K562 (cell line): Measurements from ENCODE around the gene SETMAR. TPM values are rescaled to one million over a fixed set of nuclear protein-coding genes. Genes with fewer than 3 reads are reported as not detected.

ENCODE experiments used
- HBP1 ChIP-seq: fragments of 450-650 bp; formaldehyde crosslinking; IDR thresholded peaks from 2 replicates; pipeline ENCODE4 v1.4.0; 2022; ENCODE audit warnings: missing genetic modification characterization
- HDGF ChIP-seq: fragments of 450-650 bp; IDR thresholded peaks from 2 replicates; pipeline ENCODE4 v1.6.1; 2016
- MAFK ChIP-seq: IDR thresholded peaks from 2 replicates; pipeline ENCODE4 v1.6.1; 2011; ENCODE audit warnings: low read length, improper control_type of control experiment
- NCOR1 ChIP-seq: fragments of 450-650 bp; IDR thresholded peaks from 2 replicates; pipeline ENCODE4 v1.6.1; 2016; ENCODE audit warnings: mild to moderate bottlenecking, moderate library complexity
- NFIX ChIP-seq: fragments of 250-450 bp; sonication (Bioruptor Pico); IDR thresholded peaks from 2 replicates; pipeline ENCODE4 v1.4.0; 2020; ENCODE audit warnings: low read depth, mild to moderate bottlenecking, moderate library complexity
- POLR3A ChIP-seq: IDR thresholded peaks from 2 replicates; pipeline ENCODE4 v1.6.1; 2011; ENCODE audit warnings: borderline replicate concordance, mild to moderate bottlenecking, moderate library complexity; ENCODE audit not compliant: insufficient read length, insufficient read depth; ENCODE audit errors: extremely low read depth
- SNIP1 ChIP-seq: fragments of 450-650 bp; IDR thresholded peaks from 2 replicates; pipeline ENCODE4 v1.7.1; 2017; ENCODE audit warnings: low read depth, mild to moderate bottlenecking
- XRCC3 ChIP-seq: fragments of 450-650 bp; IDR thresholded peaks from 2 replicates; pipeline ENCODE4 v1.6.1; 2017; ENCODE audit warnings: mild to moderate bottlenecking, moderate library complexity
- ZNF3 ChIP-seq: fragments of 250-450 bp; sonication (Bioruptor Pico); IDR thresholded peaks from 2 replicates; pipeline ENCODE4 v1.5.0; 2021; ENCODE audit warnings: mild to moderate bottlenecking, moderate library complexity
- ZNF449 ChIP-seq: fragments of 250-450 bp; sonication (Bioruptor Pico); IDR thresholded peaks from 2 replicates; pipeline ENCODE4 v1.8.0; 2022; ENCODE audit warnings: moderate library complexity, mild to moderate bottlenecking, inconsistent platforms
- ZNF584 ChIP-seq: fragments of 200-800 bp; sonication (Bioruptor generic); IDR thresholded peaks from 2 replicates; pipeline ENCODE4 v1.6.1; 2016; ENCODE audit warnings: low read depth, mild to moderate bottlenecking, missing genetic modification characterization, missing compliant biosample characterization
- polyA plus RNA-seq, 8 experiments: library from polyadenylated mRNA; depleted of rRNA in 4 of 8; stranded (reverse) in 5 of 8; unstranded in 3 of 8; fragments of >200 nt; fragmentation: Nextera tagmentation in 2 of 8; fragmentation: Illumina TruSeq in 1 of 8; extraction: Ambion mirVana in 2 of 8; extraction: Trizol in 1 of 8; gene quantifications; 2 replicates each; pipeline versions ENCODE4 v1.2.1 to v1.2.3, GENCODE V29; 2011 to 2014; ENCODE audit warnings: inconsistent platforms in 1 of 8, missing spikeins in 1 of 8
- total RNA-seq, 7 experiments: library from RNA; depleted of rRNA in 6 of 7; stranded (reverse); fragments of >200 nt in 6 of 7; fragmentation: Illumina TruSeq in 2 of 7; extraction: Trizol in 2 of 7; gene quantifications; 2 replicates each; pipeline versions ENCODE4 v1.2.1 to v1.2.3, GENCODE V29; 2011 to 2021; ENCODE audit warnings: low replicate concordance in 1 of 7
- TF ChIP-seq, protein P1 (sequence below): fragments of 150-350 bp; IDR thresholded peaks from 2 replicates; pipeline ENCODE4 v1.6.1; 2014; ENCODE audit warnings: low read depth, mild to moderate bottlenecking, low read length, borderline replicate concordance
- TF ChIP-seq, protein P2 (sequence below), 2 experiments: fragments of 450-650 bp; IDR thresholded peaks; 2 replicates each; pipeline ENCODE4 v1.6.1; 2016; ENCODE audit warnings: mild to moderate bottlenecking in 2 of 2, borderline replicate concordance in 1 of 2, low read depth in 1 of 2, moderate library complexity in 1 of 2

SETMAR gene
- total and polyA plus RNA-seq, 9 of the 15 experiments (the other 6 are each of a cell fraction or from before 2014, with no cell fraction given): 5.5 to 25.1 (median 18.2) TPM

- TF ChIP-seq, protein P1, sequence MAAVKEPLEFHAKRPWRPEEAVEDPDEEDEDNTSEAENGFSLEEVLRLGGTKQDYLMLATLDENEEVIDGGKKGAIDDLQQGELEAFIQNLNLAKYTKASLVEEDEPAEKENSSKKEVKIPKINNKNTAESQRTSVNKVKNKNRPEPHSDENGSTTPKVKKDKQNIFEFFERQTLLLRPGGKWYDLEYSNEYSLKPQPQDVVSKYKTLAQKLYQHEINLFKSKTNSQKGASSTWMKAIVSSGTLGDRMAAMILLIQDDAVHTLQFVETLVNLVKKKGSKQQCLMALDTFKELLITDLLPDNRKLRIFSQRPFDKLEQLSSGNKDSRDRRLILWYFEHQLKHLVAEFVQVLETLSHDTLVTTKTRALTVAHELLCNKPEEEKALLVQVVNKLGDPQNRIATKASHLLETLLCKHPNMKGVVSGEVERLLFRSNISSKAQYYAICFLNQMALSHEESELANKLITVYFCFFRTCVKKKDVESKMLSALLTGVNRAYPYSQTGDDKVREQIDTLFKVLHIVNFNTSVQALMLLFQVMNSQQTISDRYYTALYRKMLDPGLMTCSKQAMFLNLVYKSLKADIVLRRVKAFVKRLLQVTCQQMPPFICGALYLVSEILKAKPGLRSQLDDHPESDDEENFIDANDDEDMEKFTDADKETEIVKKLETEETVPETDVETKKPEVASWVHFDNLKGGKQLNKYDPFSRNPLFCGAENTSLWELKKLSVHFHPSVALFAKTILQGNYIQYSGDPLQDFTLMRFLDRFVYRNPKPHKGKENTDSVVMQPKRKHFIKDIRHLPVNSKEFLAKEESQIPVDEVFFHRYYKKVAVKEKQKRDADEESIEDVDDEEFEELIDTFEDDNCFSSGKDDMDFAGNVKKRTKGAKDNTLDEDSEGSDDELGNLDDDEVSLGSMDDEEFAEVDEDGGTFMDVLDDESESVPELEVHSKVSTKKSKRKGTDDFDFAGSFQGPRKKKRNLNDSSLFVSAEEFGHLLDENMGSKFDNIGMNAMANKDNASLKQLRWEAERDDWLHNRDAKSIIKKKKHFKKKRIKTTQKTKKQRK: no peak
- TF ChIP-seq, protein P2, sequence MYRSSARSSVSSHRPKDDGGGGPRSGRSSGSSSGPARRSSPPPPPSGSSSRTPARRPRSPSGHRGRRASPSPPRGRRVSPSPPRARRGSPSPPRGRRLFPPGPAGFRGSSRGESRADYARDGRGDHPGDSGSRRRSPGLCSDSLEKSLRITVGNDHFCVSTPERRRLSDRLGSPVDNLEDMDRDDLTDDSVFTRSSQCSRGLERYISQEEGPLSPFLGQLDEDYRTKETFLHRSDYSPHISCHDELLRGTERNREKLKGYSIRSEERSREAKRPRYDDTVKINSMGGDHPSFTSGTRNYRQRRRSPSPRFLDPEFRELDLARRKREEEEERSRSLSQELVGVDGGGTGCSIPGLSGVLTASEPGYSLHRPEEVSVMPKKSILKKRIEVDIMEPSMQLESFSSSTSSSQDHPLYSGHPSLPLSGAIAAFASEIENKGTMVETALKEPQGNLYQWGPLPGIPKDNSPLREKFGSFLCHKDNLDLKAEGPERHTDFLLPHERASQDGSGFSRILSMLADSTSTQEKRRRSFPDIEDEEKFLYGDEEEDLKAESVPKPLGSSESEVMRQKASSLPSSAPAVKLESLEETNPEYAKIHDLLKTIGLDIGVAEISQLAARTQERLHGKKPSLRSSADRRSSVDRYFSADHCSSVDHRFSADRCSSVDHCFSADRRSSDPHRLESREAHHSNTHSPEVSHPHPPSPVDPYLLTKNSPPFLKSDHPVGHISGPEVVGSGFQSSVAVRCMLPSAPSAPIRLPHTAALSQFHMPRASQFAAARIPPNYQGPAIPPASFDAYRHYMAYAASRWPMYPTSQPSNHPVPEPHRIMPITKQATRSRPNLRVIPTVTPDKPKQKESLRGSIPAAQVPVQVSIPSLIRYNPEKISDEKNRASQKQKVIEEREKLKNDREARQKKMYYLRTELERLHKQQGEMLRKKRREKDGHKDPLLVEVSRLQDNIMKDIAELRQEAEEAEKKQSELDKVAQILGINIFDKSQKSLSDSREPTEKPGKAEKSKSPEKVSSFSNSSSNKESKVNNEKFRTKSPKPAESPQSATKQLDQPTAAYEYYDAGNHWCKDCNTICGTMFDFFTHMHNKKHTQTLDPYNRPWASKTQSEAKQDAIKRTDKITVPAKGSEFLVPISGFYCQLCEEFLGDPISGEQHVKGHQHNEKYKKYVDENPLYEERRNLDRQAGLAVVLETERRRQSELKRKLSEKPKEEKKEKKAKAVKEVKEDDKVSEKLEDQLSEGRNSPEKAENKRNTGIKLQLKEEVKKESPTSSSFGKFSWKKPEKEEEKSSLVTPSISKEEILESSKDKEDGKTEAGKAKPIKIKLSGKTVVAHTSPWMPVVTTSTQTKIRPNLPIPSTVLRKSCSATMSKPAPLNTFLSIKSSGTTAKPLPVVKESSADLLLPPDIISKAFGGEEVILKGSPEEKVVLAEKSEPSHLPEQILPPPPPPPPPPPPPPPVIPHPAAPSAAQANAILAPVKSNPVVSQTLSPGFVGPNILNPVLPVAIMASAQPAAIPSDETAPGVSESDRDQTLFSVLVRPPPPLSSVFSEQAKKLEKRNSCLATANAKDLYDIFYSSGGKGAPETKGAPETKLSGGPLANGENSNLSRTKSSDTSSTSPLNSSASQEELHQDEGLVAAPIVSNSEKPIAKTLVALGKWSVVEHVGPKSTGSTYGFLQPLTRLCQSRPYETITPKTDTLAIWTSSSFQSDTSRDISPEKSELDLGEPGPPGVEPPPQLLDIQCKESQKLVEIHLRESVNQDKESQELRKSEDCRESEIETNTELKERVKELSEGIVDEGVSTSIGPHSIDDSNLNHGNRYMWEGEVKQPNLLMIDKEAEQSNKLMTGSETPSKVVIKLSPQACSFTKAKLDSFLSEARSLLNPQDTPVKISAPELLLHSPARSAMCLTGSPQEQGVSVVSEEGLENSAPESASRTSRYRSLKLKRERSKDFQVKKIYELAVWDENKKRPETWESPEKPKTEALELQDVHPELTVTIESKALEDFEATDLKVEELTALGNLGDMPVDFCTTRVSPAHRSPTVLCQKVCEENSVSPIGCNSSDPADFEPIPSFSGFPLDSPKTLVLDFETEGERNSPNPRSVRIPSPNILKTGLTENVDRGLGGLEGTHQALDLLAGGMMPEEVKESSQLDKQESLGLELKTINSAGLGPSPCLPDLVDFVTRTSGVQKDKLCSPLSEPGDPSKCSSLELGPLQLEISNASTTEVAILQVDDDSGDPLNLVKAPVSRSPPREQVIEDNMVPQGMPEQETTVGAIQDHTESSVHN (IDR thresholded peaks at IDR 0.05; ENCODE audit: borderline replicate concordance in 1 of 2, low read depth in 1 of 2): peak in 1 of 2 experiments; percentile 45; a peak in 1 of 4 replicates
- TF ChIP-seq HDGF (no peak), SNIP1 (no peak), MAFK (peak; percentile 83), HBP1 (CRISPR knock-in tag) (no peak), XRCC3 (no peak), POLR3A (no peak), NFIX (no peak), NCOR1 (peak; percentile 40), ZNF584 (CRISPR knock-in tag) (no peak), ZNF449 (CRISPR knock-in tag) (no peak), ZNF3 (CRISPR knock-in tag) (no peak)
Measured at GRCh38 chr3:4351164-4351855, 48.1 kb downstream of the SETMAR start (continued).
